Spleen (tissue), 7 donors: ENCODE results near the gene DSC3.

Source experiments
- POLR2A ChIP-seq, 3 donors: fragments of 450-650 bp; IDR thresholded peaks; one replicate each; pipeline ENCODE4 v1.5.1; 2017; ENCODE audit warnings: antibody characterized with exemption in 3 of 3, mild to moderate bottlenecking in 1 of 3
- POLR2AphosphoS5 ChIP-seq, 3 donors: sonication (generic); formaldehyde crosslinking; IDR thresholded peaks; one replicate each; pipeline ENCODE4 v1.5.1; 2017; ENCODE audit warnings: antibody characterized with exemption in 3 of 3
- TF ChIP-seq, protein P1 (sequence below), 11 experiments: fragments of 200-600 bp in 7 of 11; fragments of 450-650 bp in 4 of 11; sonication (generic) in 4 of 11; IDR thresholded peaks in 8 of 11; conservative IDR thresholded peaks in 3 of 11; 1 replicate in 7 of 11; 2 replicates in 4 of 11; pipeline versions ENCODE4 v1.4.0 to v1.8.0; 2016 to 2021; ENCODE audit warnings: antibody characterized with exemption in 11 of 11, inconsistent platforms in 4 of 11, mild to moderate bottlenecking in 1 of 11
- donor health status: DM: no; HTN: no; CAD: no; lungs with moderate emphysema.
- donor health status: DM: no; HTN: no; CAD: no.
- donor health status: DM: no; HTN: no; CAD: no.

DNA sequence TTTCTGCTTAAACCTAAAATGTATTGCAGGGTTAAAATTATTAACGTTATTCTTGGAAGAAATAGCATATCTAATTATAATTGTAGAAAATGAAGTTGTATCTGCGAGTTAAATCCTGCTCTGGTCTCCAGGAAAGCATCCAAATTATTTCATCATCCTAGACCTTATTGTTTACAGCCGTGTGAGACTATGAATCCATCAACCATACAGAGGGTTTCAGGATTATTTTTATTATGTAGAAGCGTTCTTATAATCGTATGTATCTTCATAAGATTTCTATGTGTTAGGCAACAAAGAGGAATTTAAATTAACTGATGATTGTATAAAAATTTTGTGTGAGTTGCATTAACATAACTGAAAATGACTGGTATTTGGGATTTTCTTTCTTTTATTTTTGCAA, 14.5 kb upstream of the DSC3 start:
- TF ChIP-seq, protein P1, sequence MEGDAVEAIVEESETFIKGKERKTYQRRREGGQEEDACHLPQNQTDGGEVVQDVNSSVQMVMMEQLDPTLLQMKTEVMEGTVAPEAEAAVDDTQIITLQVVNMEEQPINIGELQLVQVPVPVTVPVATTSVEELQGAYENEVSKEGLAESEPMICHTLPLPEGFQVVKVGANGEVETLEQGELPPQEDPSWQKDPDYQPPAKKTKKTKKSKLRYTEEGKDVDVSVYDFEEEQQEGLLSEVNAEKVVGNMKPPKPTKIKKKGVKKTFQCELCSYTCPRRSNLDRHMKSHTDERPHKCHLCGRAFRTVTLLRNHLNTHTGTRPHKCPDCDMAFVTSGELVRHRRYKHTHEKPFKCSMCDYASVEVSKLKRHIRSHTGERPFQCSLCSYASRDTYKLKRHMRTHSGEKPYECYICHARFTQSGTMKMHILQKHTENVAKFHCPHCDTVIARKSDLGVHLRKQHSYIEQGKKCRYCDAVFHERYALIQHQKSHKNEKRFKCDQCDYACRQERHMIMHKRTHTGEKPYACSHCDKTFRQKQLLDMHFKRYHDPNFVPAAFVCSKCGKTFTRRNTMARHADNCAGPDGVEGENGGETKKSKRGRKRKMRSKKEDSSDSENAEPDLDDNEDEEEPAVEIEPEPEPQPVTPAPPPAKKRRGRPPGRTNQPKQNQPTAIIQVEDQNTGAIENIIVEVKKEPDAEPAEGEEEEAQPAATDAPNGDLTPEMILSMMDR (IDR thresholded peaks at IDR 0.05 in 8 of 11, conservative IDR thresholded peaks at IDR 0.05 in 3 of 11) = no peak
- no peak for TF ChIP-seq POLR2A (IDR thresholded peaks at IDR 0.05)
- no peak for TF ChIP-seq POLR2AphosphoS5 (IDR thresholded peaks at IDR 0.05)
